H9 (cell line): Measurements from ENCODE around the gene MAP1B. TPM values are rescaled to one million over a fixed set of nuclear protein-coding genes. Genes with fewer than 3 reads are reported as not detected.

Experiments
- DNase-seq: peaks from one replicate; pipeline ENCODE4 v3.0.0-alpha.2; 2017
- H2AFZ ChIP-seq: one replicate; pipeline ENCODE4 v1.6.1; 2013; ENCODE audit warnings: mild to moderate bottlenecking, low read length, control low read depth, moderate library complexity
- H2AK5ac ChIP-seq: 2 replicates; pipeline ENCODE4 v1.6.1; 2013; ENCODE audit warnings: low read length, control low read depth, mixed read lengths; ENCODE audit not compliant: insufficient read length
- H2BK120ac ChIP-seq: one replicate; pipeline ENCODE4 v1.6.1; 2013; ENCODE audit warnings: low read depth, mild to moderate bottlenecking, low read length, control low read depth, inconsistent platforms; ENCODE audit not compliant: poor library complexity, severe bottlenecking
- H2BK12ac ChIP-seq: 2 replicates; pipeline ENCODE4 v1.6.1; 2013; ENCODE audit warnings: low read length, control low read depth, mixed read lengths, low read depth; ENCODE audit not compliant: insufficient read length
- H2BK15ac ChIP-seq: 2 replicates; pipeline ENCODE4 v1.6.1; 2013; ENCODE audit warnings: low read depth, low read length, control low read depth
- H2BK20ac ChIP-seq: one replicate; pipeline ENCODE4 v1.6.1; 2013; ENCODE audit warnings: low read depth, mild to moderate bottlenecking, low read length, control low read depth, inconsistent platforms; ENCODE audit not compliant: poor library complexity, severe bottlenecking
- H2BK5ac ChIP-seq: 2 replicates; pipeline ENCODE4 v1.6.1; 2013; ENCODE audit warnings: low read length, control low read depth, mixed read lengths; ENCODE audit not compliant: insufficient read length
- H3K14ac ChIP-seq: 2 replicates; pipeline ENCODE4 v1.6.1; 2013; ENCODE audit warnings: low read length, control low read depth; ENCODE audit not compliant: insufficient read depth
- H3K18ac ChIP-seq: 2 replicates; pipeline ENCODE4 v1.6.1; 2013; ENCODE audit warnings: low read depth, mild to moderate bottlenecking, mixed read lengths, low read length, control low read depth; ENCODE audit not compliant: insufficient read length
- H3K23ac ChIP-seq: 2 replicates; pipeline ENCODE4 v1.6.1; 2013; ENCODE audit warnings: low read length, control low read depth, mixed read lengths, low read depth; ENCODE audit not compliant: insufficient read length
- H3K23me2 ChIP-seq: 2 replicates; pipeline ENCODE4 v1.6.1; 2013; ENCODE audit warnings: low read depth, mild to moderate bottlenecking, mixed read lengths, low read length, control low read depth; ENCODE audit not compliant: insufficient read length, poor library complexity, severe bottlenecking
- H3K27ac ChIP-seq: 2 replicates; pipeline ENCODE4 v1.5.1; 2013; ENCODE audit warnings: low read length, control low read depth, mixed read lengths, low read depth; ENCODE audit not compliant: insufficient read length
- H3K27me3 ChIP-seq: 2 replicates; pipeline ENCODE4 v1.6.1; 2013; ENCODE audit warnings: low read length, control low read depth, inconsistent platforms; ENCODE audit not compliant: insufficient read depth
- H3K4ac ChIP-seq: 2 replicates; pipeline ENCODE4 v1.6.1; 2013; ENCODE audit warnings: low read depth, mild to moderate bottlenecking, control low read depth, inconsistent platforms, low read length, moderate library complexity
- H3K4me1 ChIP-seq: 2 replicates; pipeline ENCODE4 v1.6.1; 2013; ENCODE audit warnings: low read length, control low read depth, inconsistent platforms; ENCODE audit not compliant: insufficient read depth
- H3K4me2 ChIP-seq: 2 replicates; pipeline ENCODE4 v1.6.1; 2013; ENCODE audit warnings: low read length, control low read depth, mixed read lengths; ENCODE audit not compliant: insufficient read length, insufficient read depth
- H3K56ac ChIP-seq: 2 replicates; pipeline ENCODE4 v1.6.1; 2013; ENCODE audit warnings: low read depth, mild to moderate bottlenecking, mixed read lengths, low read length, control low read depth; ENCODE audit not compliant: insufficient read length
- H3K79me1 ChIP-seq: 2 replicates; pipeline ENCODE4 v1.6.1; 2013; ENCODE audit warnings: low read depth, mild to moderate bottlenecking, moderate library complexity, low read length, control low read depth, inconsistent platforms; ENCODE audit not compliant: insufficient read depth, poor library complexity, severe bottlenecking
- H3K79me2 ChIP-seq: 2 replicates; pipeline ENCODE4 v1.6.1; 2013; ENCODE audit warnings: low read length, control low read depth, inconsistent platforms; ENCODE audit not compliant: insufficient read depth
- H3K9ac ChIP-seq: 2 replicates; pipeline ENCODE4 v1.6.1; 2013; ENCODE audit warnings: low read length, control low read depth, mixed read lengths; ENCODE audit not compliant: insufficient read length; ENCODE audit errors: extremely low read depth
- H3K9me3 ChIP-seq: one replicate; pipeline ENCODE4 v1.6.1; 2013; ENCODE audit warnings: low read depth, low read length, inconsistent platforms; ENCODE audit not compliant: control insufficient read depth
- H3T11ph ChIP-seq: one replicate; pipeline ENCODE4 v1.6.1; 2013; ENCODE audit warnings: mild to moderate bottlenecking, low read length, control low read depth, inconsistent platforms
- H4K20me1 ChIP-seq: one replicate; pipeline ENCODE4 v1.6.1; 2013; ENCODE audit not compliant: control insufficient read depth, insufficient read length, insufficient read depth
- H4K5ac ChIP-seq: 2 replicates; pipeline ENCODE4 v1.6.1; 2013; ENCODE audit warnings: low read depth, mild to moderate bottlenecking, mixed read lengths, low read length, control low read depth; ENCODE audit not compliant: insufficient read length
- H4K8ac ChIP-seq: replicated peaks from 2 replicates; pipeline ENCODE4 v1.6.1; 2013; ENCODE audit warnings: low read length, control low read depth, mixed read lengths, low read depth; ENCODE audit not compliant: insufficient read length
- H4K91ac ChIP-seq: 2 replicates; pipeline ENCODE4 v1.6.1; 2013; ENCODE audit warnings: low read depth, mild to moderate bottlenecking, moderate library complexity, mixed read lengths, low read length, control low read depth; ENCODE audit not compliant: insufficient read length
- H3K27ac Mint-ChIP-seq, 3 experiments: 2 replicates in 2 of 3; 3 replicates in 1 of 3; pipeline ENCODE4 v1.8.0; 2020 to 2021; ENCODE audit warnings: mixed read lengths in 3 of 3, mild to moderate bottlenecking in 1 of 3, moderate library complexity in 1 of 3
- H3K27me3 Mint-ChIP-seq: 2 replicates; pipeline ENCODE4 v1.8.0; 2021; ENCODE audit warnings: low read depth, mild to moderate bottlenecking, moderate library complexity, mixed read lengths
- H3K36me3 Mint-ChIP-seq, 3 experiments: 2 replicates in 2 of 3; 3 replicates in 1 of 3; pipeline ENCODE4 v1.8.0; 2020 to 2021; ENCODE audit warnings: low read depth in 3 of 3, mixed read lengths in 3 of 3; ENCODE audit not compliant: insufficient read depth in 1 of 3
- H3K4me1 Mint-ChIP-seq, 2 experiments: 2 replicates each; pipeline ENCODE4 v1.8.0; 2020; ENCODE audit warnings: mixed read lengths in 2 of 2
- H3K4me3 Mint-ChIP-seq, 2 experiments: 2 replicates in 1 of 2; 3 replicates in 1 of 2; pipeline ENCODE4 v1.8.0; 2020 to 2021; ENCODE audit warnings: mild to moderate bottlenecking in 2 of 2, mixed read lengths in 2 of 2, moderate library complexity in 1 of 2
- H3K9me3 Mint-ChIP-seq, 2 experiments: 2 replicates in 1 of 2; 3 replicates in 1 of 2; pipeline ENCODE4 v1.8.0; 2020; ENCODE audit warnings: mild to moderate bottlenecking in 2 of 2, mixed read lengths in 2 of 2, moderate library complexity in 1 of 2
- CTCF ChIP-seq: fragments of 200-600 bp; sonication (generic); conservative IDR thresholded peaks from 3 replicates; pipeline ENCODE4 v1.8.0; 2021; ENCODE audit warnings: antibody characterized with exemption, mild to moderate bottlenecking
- whole genome bisulfite sequencing: extraction: QIAGEN DNeasy Blood & Tissue Kit; methylation state at CpG from one replicate; pipeline ENCODE4 v1.1.7; 2013; ENCODE audit warnings: missing lambda C conversion rate, low lambda C conversion rate, mixed read lengths; ENCODE audit not compliant: insufficient read length; ENCODE audit errors: extremely low coverage; 5-methylcytosine and 5-hydroxymethylcytosine counted together
- total RNA-seq: library from RNA; stranded (reverse); gene quantifications from 2 replicates; pipeline ENCODE4 v1.2.1, GENCODE V29; 2021

Gene MAP1B
- total RNA-seq, 1 experiment from 2014 or later, result 67.5 TPM

- Histone ChIP-seq H2BK12ac (peak overlapping the region; percentile 58), H3K9me3 (no peaks in the 10 kb centered on the region), H3K79me2 (no peaks in the 10 kb centered on the region), H2BK20ac (no peak overlapping the region), H2AFZ (no peak overlapping the region), H3K27ac (peak overlapping the region; percentile 86), H3K23me2 (no peaks in the 10 kb centered on the region), H2BK15ac (no peak overlapping the region), H3K14ac (no peak overlapping the region), H2BK5ac (no peak overlapping the region), H3K23ac (no peak overlapping the region), H2AK5ac (no peak overlapping the region), H3K79me1 (no peaks in the 10 kb centered on the region), H4K5ac (no peak overlapping the region), H4K20me1 (no peaks in the 10 kb centered on the region), H3K18ac (no peak overlapping the region), H3K4me1 (peaks cover 14% of the 10 kb centered on the region; the same call in 1 of the 2 replicates), H3K9ac (no peak overlapping the region), H3K4ac (no peak overlapping the region), H3K27me3 (no peaks in the 10 kb centered on the region), H3K56ac (no peak overlapping the region), H3K4me2 (no peak overlapping the region), H4K91ac (no peak overlapping the region), H4K8ac (no peak overlapping the region), H3T11ph (no peak overlapping the region), H2BK120ac (no peak overlapping the region)
- H3K27ac Mint-ChIP-seq, result peak overlapping the region; percentile 93 to 98 (median 95); a peak in 4 of 7 replicates
- peaks cover 60 to 74% of the 10 kb centered on the region in 2 experiments for H3K4me1 Mint-ChIP-seq
- no peak for TF ChIP-seq CTCF
- H3K36me3 Mint-ChIP-seq, result peaks cover 7 to 18% (median 11%) of the 10 kb centered on the region in 3 experiments; a peak in 5 of 7 replicates
- DNase-seq, result no peak
- no peaks in the 10 kb centered on the region for H3K9me3 Mint-ChIP-seq
- H3K27me3 Mint-ChIP-seq, result no peaks in the 10 kb centered on the region
- H3K4me3 Mint-ChIP-seq, result no peak overlapping the region
- WGBS, result no CpG with 5 or more reads among the region's 3 CpGs
Measured at GRCh38 chr5:72237879-72238278, 130.6 kb downstream of the MAP1B start.
